SK-N-SH (cell line): ENCODE measurements around the gene NAXD. TPM values are rescaled to one million over a fixed set of nuclear protein-coding genes. Genes with fewer than 3 reads are reported as not detected.

Experiments
- CTCF ChIA-PET: fragments of 300-600, 350-600 bp; formaldehyde crosslinking; extraction: SDS; loops from one replicate; lab custom pipeline; 2021; lab: Yijun Ruan, JAX
- POLR2A ChIA-PET: fragments of 350-600 bp; sonication (Branson Sonifier 250); formaldehyde crosslinking; extraction: SDS; loops from one replicate; lab custom pipeline; 2020; ENCODE audit warnings: antibody characterized with exemption, inconsistent platforms; lab: Yijun Ruan, JAX
- DNase-seq: peaks from one replicate; pipeline ENCODE4 v3.0.0; 2012
- H2AFZ ChIP-seq: fragments of 200-600 bp; sonication (generic); 2 replicates; pipeline ENCODE4 v1.8.1; 2016; ENCODE audit warnings: antibody characterized with exemption, mild to moderate bottlenecking, low read depth
- H3F3A ChIP-seq: fragments of 200-600 bp; sonication (generic); replicated peaks from 2 replicates; pipeline ENCODE3; 2016; ENCODE audit warnings: antibody characterized with exemption, mild to moderate bottlenecking; ENCODE audit not compliant: insufficient read depth
- H3K27ac ChIP-seq, 2 experiments: fragments of 200-500 bp in 1 of 2; fragments of 200-600 bp in 1 of 2; sonication (Bioruptor generic) in 1 of 2; sonication (generic), shearing (Covaris generic) in 1 of 2; 2 replicates each; pipeline versions ENCODE4 v1.5.1 to v1.6.1; 2014 to 2016; ENCODE audit warnings: low read depth in 2 of 2, inconsistent platforms in 1 of 2, low read length in 1 of 2, mild to moderate bottlenecking in 1 of 2, mixed read lengths in 1 of 2
- H3K27me3 ChIP-seq: fragments of 200-600 bp; sonication (generic), shearing (Covaris generic); 2 replicates; pipeline ENCODE4 v1.6.1; 2016; ENCODE audit warnings: mixed run types; ENCODE audit not compliant: insufficient read depth
- H3K36me3 ChIP-seq, 2 experiments: fragments of 200-500 bp in 1 of 2; fragments of 200-600 bp in 1 of 2; sonication (Bioruptor generic) in 1 of 2; sonication (generic) in 1 of 2; replicated peaks in 1 of 2; 2 replicates each; pipeline versions ENCODE3 to v1.5.1; 2014 to 2016; ENCODE audit warnings: low read length in 1 of 2, mild to moderate bottlenecking in 1 of 2; ENCODE audit not compliant: insufficient read depth in 2 of 2, control insufficient read depth in 1 of 2
- H3K4me1 ChIP-seq, 2 experiments: fragments of 200-500 bp in 1 of 2; fragments of 200-600 bp in 1 of 2; sonication (Bioruptor generic) in 1 of 2; sonication (generic), shearing (Covaris generic) in 1 of 2; 2 replicates each; pipeline versions ENCODE4 v1.5.1 to v1.6.1; 2014 to 2016; ENCODE audit warnings: low read depth in 1 of 2, low read length in 1 of 2, mixed run types in 1 of 2; ENCODE audit not compliant: insufficient read depth in 2 of 2, control insufficient read depth in 1 of 2
- H3K4me2 ChIP-seq: fragments of 200-600 bp; sonication (generic), shearing (Covaris generic); 2 replicates; pipeline ENCODE4 v1.6.1; 2017; ENCODE audit warnings: mixed run types
- H3K4me3 ChIP-seq, 2 experiments: fragments of 200-500 bp in 1 of 2; fragments of 200-600 bp in 1 of 2; sonication (Bioruptor generic) in 1 of 2; sonication (generic), shearing (Covaris generic) in 1 of 2; 2 replicates each; pipeline versions ENCODE4 v1.5.1 to v1.8.1; 2014 to 2016; ENCODE audit warnings: low read depth in 2 of 2, inconsistent platforms in 1 of 2, low read length in 1 of 2, mild to moderate bottlenecking in 1 of 2, mixed read lengths in 1 of 2, moderate library complexity in 1 of 2
- H3K79me2 ChIP-seq: fragments of 200-600 bp; sonication (generic); 2 replicates; pipeline ENCODE4 v1.8.1; 2017; ENCODE audit warnings: mild to moderate bottlenecking; ENCODE audit not compliant: insufficient read depth
- H3K9ac ChIP-seq: fragments of 200-600 bp; sonication (generic); 2 replicates; pipeline ENCODE4 v1.6.1; 2017; ENCODE audit warnings: mixed run types
- H3K9me2 ChIP-seq: fragments of 200-600 bp; sonication (generic); 2 replicates; pipeline ENCODE4 v1.6.1; 2017; ENCODE audit warnings: mixed run types
- H3K9me3 ChIP-seq: fragments of 200-600 bp; sonication (generic); 2 replicates; pipeline ENCODE4 v1.6.1; 2017; ENCODE audit warnings: mixed run types, mild to moderate bottlenecking, moderate library complexity
- H4K20me1 ChIP-seq: fragments of 200-600 bp; sonication (generic); 2 replicates; pipeline ENCODE4 v1.6.1; 2017; ENCODE audit warnings: mild to moderate bottlenecking, mixed run types; ENCODE audit not compliant: insufficient read depth
- ELF1 ChIP-seq: IDR thresholded peaks from 2 replicates; pipeline ENCODE4 v1.4.0; 2012
- FOXM1 ChIP-seq: IDR thresholded peaks from 2 replicates; pipeline ENCODE4 v1.4.0; 2012; ENCODE audit warnings: low read depth, mild to moderate bottlenecking
- GABPA ChIP-seq: IDR thresholded peaks from 2 replicates; pipeline ENCODE4 v1.4.0; 2012; ENCODE audit warnings: low read depth, mild to moderate bottlenecking
- GATA2 ChIP-seq: sonication (generic); formaldehyde crosslinking; IDR thresholded peaks from 2 replicates; pipeline ENCODE4 v1.5.0; 2020; ENCODE audit warnings: mild to moderate bottlenecking, missing genetic modification reagents
- IRF3 ChIP-seq: fragments of 150-350 bp; IDR thresholded peaks from 2 replicates; pipeline ENCODE4 v1.6.1; 2016; ENCODE audit warnings: mild to moderate bottlenecking, low read depth, low read length
- MEF2A ChIP-seq: IDR thresholded peaks from 2 replicates; pipeline ENCODE4 v1.4.0; 2012; ENCODE audit warnings: low read depth, borderline replicate concordance
- MXI1 ChIP-seq: IDR thresholded peaks from 2 replicates; pipeline ENCODE4 v1.6.1; 2012; ENCODE audit warnings: mild to moderate bottlenecking, low read depth, low read length, improper control_type of control experiment
- POLR2AphosphoS5 ChIP-seq: IDR thresholded peaks from 2 replicates; pipeline ENCODE4 v1.6.1; 2012; ENCODE audit warnings: low read depth, low read length
- RCOR1 ChIP-seq: fragments of 150-350 bp; IDR thresholded peaks from 2 replicates; pipeline ENCODE4 v1.6.1; 2017; ENCODE audit warnings: antibody characterized with exemption, low read length
- TAF1 ChIP-seq: IDR thresholded peaks from 2 replicates; pipeline ENCODE4 v1.6.1; 2012; ENCODE audit warnings: low read depth, mild to moderate bottlenecking, low read length, moderate library complexity, borderline replicate concordance
- WGBS: methylation state at CpG from one replicate; pipeline ENCODE4 v1.1.6; 2017; ENCODE audit warnings: low lambda C conversion rate; 5-methylcytosine and 5-hydroxymethylcytosine counted together
- polyA plus RNA-seq, 3 experiments: library from polyadenylated mRNA; depleted of rRNA; stranded (reverse); fragments of >200 nt; gene quantifications; 2 replicates each; pipeline ENCODE4 v1.2.3, GENCODE V29; 2012
- TF ChIP-seq, protein P1 (sequence below): IDR thresholded peaks from 2 replicates; pipeline ENCODE4; 2012
- TF ChIP-seq, protein P2 (sequence below): fragments of 150-350 bp; IDR thresholded peaks from 2 replicates; pipeline ENCODE4 v1.6.1; 2017; ENCODE audit warnings: antibody characterized with exemption, low read length, low read depth, borderline replicate concordance

The NAXD gene
- polyA plus RNA-seq, 1 of the 3 experiments (the other 2 are of a cell fraction) = 32.4 TPM

GRCh38 chr13:110676595-110677587 is 61.5 kb downstream of the NAXD start:
- no peak overlapping the region for H3K27ac ChIP-seq
- H3K4me1 ChIP-seq = no peaks in the 10 kb centered on the region
- no peak overlapping the region for H3K9ac ChIP-seq
- no peak for DNase-seq
- ChIA-PET POLR2A (no interaction called here), CTCF (no interaction called here)
- no peaks in the 10 kb centered on the region for H3K9me3 ChIP-seq
- H3K36me3 ChIP-seq = peaks cover 16 to 35% of the 10 kb centered on the region in 2 experiments
- H3F3A ChIP-seq = no peaks in the 10 kb centered on the region
- no peak overlapping the region for H3K4me3 ChIP-seq
- H3K9me2 ChIP-seq = no peaks in the 10 kb centered on the region
- peaks cover 13% of the 10 kb centered on the region; the same call in 1 of the 2 replicates for H3K79me2 ChIP-seq
- H2AFZ ChIP-seq = no peak overlapping the region
- no peaks in the 10 kb centered on the region for H4K20me1 ChIP-seq
- H3K27me3 ChIP-seq = no peaks in the 10 kb centered on the region
- TF ChIP-seq MEF2A = no peak
- TF ChIP-seq, protein P1, sequence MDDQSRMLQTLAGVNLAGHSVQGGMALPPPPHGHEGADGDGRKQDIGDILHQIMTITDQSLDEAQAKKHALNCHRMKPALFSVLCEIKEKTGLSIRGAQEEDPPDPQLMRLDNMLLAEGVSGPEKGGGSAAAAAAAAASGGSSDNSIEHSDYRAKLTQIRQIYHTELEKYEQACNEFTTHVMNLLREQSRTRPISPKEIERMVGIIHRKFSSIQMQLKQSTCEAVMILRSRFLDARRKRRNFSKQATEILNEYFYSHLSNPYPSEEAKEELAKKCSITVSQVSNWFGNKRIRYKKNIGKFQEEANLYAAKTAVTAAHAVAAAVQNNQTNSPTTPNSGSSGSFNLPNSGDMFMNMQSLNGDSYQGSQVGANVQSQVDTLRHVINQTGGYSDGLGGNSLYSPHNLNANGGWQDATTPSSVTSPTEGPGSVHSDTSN = no peak
- TF ChIP-seq MXI1 = no peak
- TF ChIP-seq RCOR1 = no peak
- TF ChIP-seq FOXM1 = no peak
- TF ChIP-seq IRF3 = no peak
- no peak for TF ChIP-seq TAF1
- TF ChIP-seq GABPA = no peak
- TF ChIP-seq, protein P2, sequence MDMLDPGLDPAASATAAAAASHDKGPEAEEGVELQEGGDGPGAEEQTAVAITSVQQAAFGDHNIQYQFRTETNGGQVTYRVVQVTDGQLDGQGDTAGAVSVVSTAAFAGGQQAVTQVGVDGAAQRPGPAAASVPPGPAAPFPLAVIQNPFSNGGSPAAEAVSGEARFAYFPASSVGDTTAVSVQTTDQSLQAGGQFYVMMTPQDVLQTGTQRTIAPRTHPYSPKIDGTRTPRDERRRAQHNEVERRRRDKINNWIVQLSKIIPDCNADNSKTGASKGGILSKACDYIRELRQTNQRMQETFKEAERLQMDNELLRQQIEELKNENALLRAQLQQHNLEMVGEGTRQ = no peak
- no peak for TF ChIP-seq POLR2AphosphoS5
- TF ChIP-seq GATA2 = no peak
- no peak for TF ChIP-seq ELF1
- 95% methylated on average over 16 of the region's 28 CpGs for WGBS
- H3K4me2 ChIP-seq = no peak overlapping the region
